Measurements from ENCODE around the gene ESRP2. TPM values are rescaled to one million over a fixed set of nuclear protein-coding genes. Genes with fewer than 3 reads are reported as not detected.

Gene ESRP2
- total RNA-seq, 1 donor from 2014 or later: 82.3 TPM

DNA sequence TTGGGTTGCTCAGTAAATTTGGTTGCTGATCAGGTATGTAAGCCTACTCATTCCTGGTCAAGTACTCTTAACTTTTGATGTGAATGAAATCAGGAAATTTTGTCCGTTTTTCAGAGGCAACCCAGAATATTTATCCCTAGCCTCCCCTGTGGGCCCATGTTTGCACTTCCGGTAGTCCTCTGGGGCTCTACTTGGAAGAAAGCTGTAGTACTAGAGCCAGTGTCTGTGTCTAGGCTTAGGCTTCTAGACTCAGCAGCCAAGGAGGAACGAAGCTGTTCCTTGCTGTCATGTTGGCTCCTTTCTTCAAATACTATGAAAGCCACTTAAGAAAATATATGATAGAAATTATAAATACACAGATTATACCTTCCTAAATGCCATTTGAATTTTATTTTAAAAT is 21.2 kb downstream of the ESRP2 start:
- Mint-ChIP-seq H3K27me3 (no peaks in the 10 kb centered on the region), H3K4me1 (ENCODE audit: low read depth) (peaks cover 4% of the 10 kb centered on the region)
- DNase-seq (ENCODE audit: low spot score, unreplicated experiment): no peak

GRCh38 chr16:68206245-68206644 is 29.7 kb downstream of the ESRP2 start:
- no peak overlapping the region for H3K4me3 Mint-ChIP-seq (ENCODE audit: low read depth)
- no peak for TF ChIP-seq CTCF (IDR thresholded peaks at IDR 0.05; ENCODE audit: unreplicated experiment)

More for the DNA sequence above, 21.2 kb downstream of the ESRP2 start:
- Mint-ChIP-seq H3K4me3 (ENCODE audit: low read depth) (no peak overlapping the region), H3K9me3 (ENCODE audit: low read depth) (peaks cover 3% of the 10 kb centered on the region), H3K27ac (no peak overlapping the region), H3K36me3 (ENCODE audit: insufficient read depth) (peaks cover 4% of the 10 kb centered on the region)
- TF ChIP-seq CTCF (IDR thresholded peaks at IDR 0.05; ENCODE audit: unreplicated experiment): no peak

DNA sequence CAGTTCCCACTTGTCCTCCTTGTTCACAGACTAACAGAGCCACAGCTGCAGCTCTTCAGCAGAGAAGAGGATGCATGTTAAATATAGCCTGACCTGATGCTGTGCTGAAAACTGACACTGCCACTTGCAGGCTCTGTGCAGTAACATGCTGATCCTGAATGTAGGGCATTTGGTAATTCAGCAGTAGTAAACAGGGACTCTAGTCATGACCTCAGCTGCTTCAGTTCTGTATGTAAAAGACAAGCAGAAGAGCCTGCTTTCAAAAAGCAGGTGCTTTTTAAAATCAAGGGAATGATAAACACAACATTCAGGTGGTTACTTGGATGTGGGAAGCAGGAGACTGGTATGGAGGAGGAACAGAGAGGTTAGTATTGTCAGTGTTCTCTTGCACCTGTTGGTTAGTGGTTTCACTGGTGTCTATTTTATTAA is 33.8 kb downstream of the ESRP2 start:
- no peak for TF ChIP-seq CTCF (IDR thresholded peaks at IDR 0.05; ENCODE audit: unreplicated experiment)
- no peaks in the 10 kb centered on the region for H3K27me3 Mint-ChIP-seq

More at GRCh38 chr16:68206245-68206644, 29.7 kb downstream of the ESRP2 start:
- Mint-ChIP-seq H3K4me1 (ENCODE audit: low read depth) (no peaks in the 10 kb centered on the region), H3K36me3 (ENCODE audit: insufficient read depth) (no peaks in the 10 kb centered on the region), H3K9me3 (ENCODE audit: low read depth) (no peaks in the 10 kb centered on the region), H3K27ac (no peak overlapping the region), H3K27me3 (no peaks in the 10 kb centered on the region)
- DNase-seq (ENCODE audit: low spot score, unreplicated experiment): no peak

DNA sequence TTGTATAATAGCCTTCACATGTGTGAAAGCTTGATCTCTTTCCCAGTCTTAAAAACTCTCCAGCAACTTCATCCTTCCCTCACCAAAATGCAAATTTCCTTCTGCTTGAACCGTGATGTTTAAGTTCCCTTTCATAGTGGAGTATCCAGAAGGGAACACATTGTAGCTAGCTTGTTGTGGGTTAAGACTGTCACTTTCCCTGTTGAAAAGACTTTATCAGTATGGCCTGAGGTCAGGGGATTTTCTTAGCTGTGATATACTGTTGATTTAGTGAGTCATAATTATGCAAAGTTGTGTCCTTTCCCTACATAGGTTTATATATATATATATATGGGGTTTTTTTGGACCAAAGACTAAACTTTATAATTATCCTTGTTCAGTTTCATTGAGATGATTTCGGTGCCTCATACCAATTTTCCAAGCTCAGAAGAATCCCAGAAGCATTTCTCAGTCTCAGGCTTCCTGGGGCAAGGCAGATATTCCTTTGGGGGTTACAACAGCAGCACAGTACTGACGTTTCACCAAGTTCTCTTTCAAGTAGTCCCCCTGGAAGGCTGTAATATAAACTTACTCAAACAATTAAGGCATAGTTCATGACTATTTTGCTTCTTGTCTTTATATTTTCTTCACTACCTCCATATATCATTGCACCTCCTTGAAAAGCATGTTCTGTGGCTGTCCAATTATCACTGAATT is 35.7 kb downstream of the ESRP2 start:
- Mint-ChIP-seq H3K36me3 (ENCODE audit: insufficient read depth) (peaks cover 3% of the 10 kb centered on the region), H3K27me3 (no peaks in the 10 kb centered on the region), H3K4me1 (ENCODE audit: low read depth) (peaks cover 6% of the 10 kb centered on the region), H3K9me3 (ENCODE audit: low read depth) (no peaks in the 10 kb centered on the region), H3K27ac (peak overlapping the region; percentile 38), H3K4me3 (ENCODE audit: low read depth) (no peak overlapping the region)
- DNase-seq (ENCODE audit: low spot score, unreplicated experiment): no peak
- no peak for TF ChIP-seq CTCF (IDR thresholded peaks at IDR 0.05; ENCODE audit: unreplicated experiment)

More for the DNA sequence above, 33.8 kb downstream of the ESRP2 start:
- Mint-ChIP-seq H3K27ac (no peak overlapping the region), H3K4me1 (ENCODE audit: low read depth) (peaks cover 6% of the 10 kb centered on the region), H3K9me3 (ENCODE audit: low read depth) (no peaks in the 10 kb centered on the region), H3K36me3 (ENCODE audit: insufficient read depth) (peaks cover 3% of the 10 kb centered on the region), H3K4me3 (ENCODE audit: low read depth) (no peak overlapping the region)
- DNase-seq (ENCODE audit: low spot score, unreplicated experiment): no peak

DNA sequence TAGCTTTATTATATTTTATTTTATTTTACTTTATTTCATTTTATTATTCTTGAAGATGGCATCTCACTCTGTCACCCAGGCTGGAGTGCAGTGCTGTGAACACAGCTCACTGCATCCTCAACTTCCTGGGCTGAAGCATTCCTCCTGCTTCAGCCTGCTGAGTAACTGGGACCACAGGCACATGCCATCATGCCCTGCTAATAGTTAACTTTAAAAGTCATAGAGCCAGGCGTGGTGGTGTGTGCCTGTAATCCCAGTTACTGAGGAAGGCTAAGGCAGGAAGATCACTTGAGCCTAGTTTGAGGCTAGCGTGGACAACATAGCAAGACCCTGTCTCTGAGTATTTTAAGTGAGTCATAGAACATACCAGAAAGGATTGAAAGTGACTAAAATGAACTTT is 38.7 kb downstream of the ESRP2 start:
- no peak overlapping the region for H3K27ac Mint-ChIP-seq
- H3K9me3 Mint-ChIP-seq (ENCODE audit: low read depth): no peaks in the 10 kb centered on the region
- peaks cover 8% of the 10 kb centered on the region for H3K36me3 Mint-ChIP-seq (ENCODE audit: insufficient read depth)
- peaks cover 6% of the 10 kb centered on the region for H3K4me1 Mint-ChIP-seq (ENCODE audit: low read depth)
- no peaks in the 10 kb centered on the region for H3K27me3 Mint-ChIP-seq
- no peak for DNase-seq (ENCODE audit: low spot score, unreplicated experiment)
- no peak for TF ChIP-seq CTCF (IDR thresholded peaks at IDR 0.05; ENCODE audit: unreplicated experiment)
- H3K4me3 Mint-ChIP-seq (ENCODE audit: low read depth): no peak overlapping the region
